ENCODE data around the gene SRGAP1.

DNA sequence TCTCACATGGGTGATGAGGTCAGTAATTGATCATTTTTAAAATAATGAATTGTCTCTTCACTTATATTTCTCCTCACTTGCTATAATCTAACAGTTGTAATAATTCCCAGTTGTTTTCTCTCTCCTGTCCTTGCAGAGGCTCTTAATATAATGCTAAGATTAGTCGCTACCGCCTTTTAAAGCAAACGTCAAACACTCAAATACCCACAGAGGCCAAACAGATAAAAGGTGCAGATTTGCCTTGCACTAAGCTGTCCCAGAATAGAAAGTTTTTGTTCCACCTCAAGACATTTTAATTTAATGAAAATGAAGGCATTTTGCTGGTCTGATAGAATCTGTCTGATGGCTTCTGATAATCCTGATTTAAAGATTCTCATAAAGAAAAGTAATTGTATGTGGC lies 218.6 kb downstream of the SRGAP1 start:
- TF ChIP-seq, protein P1, sequence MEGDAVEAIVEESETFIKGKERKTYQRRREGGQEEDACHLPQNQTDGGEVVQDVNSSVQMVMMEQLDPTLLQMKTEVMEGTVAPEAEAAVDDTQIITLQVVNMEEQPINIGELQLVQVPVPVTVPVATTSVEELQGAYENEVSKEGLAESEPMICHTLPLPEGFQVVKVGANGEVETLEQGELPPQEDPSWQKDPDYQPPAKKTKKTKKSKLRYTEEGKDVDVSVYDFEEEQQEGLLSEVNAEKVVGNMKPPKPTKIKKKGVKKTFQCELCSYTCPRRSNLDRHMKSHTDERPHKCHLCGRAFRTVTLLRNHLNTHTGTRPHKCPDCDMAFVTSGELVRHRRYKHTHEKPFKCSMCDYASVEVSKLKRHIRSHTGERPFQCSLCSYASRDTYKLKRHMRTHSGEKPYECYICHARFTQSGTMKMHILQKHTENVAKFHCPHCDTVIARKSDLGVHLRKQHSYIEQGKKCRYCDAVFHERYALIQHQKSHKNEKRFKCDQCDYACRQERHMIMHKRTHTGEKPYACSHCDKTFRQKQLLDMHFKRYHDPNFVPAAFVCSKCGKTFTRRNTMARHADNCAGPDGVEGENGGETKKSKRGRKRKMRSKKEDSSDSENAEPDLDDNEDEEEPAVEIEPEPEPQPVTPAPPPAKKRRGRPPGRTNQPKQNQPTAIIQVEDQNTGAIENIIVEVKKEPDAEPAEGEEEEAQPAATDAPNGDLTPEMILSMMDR (IDR thresholded peaks at IDR 0.05; ENCODE audit: borderline replicate concordance, extremely low read depth, low read length, poor library complexity, severe bottlenecking): no peak
- no peak for TF ChIP-seq EZH2 (IDR thresholded peaks at IDR 0.05; ENCODE audit: borderline replicate concordance, low read depth, low read length, severe bottlenecking)

All from DND-41 (cell line).